Measurements from ENCODE around the gene PRCC.

GRCh38 chr1:156836892-156837291, 69.6 kb downstream of the PRCC start:
- no peak for TF ChIP-seq TRIM24 (CRISPR knock-in tag; IDR thresholded peaks at IDR 0.05)
- no peak for TF ChIP-seq CTCF (CRISPR knock-in tag; IDR thresholded peaks at IDR 0.05)
- no peak for TF ChIP-seq ZNF614 (CRISPR knock-in tag; IDR thresholded peaks at IDR 0.05; ENCODE audit: borderline replicate concordance)
- no peak for TF ChIP-seq BCLAF1 (IDR thresholded peaks at IDR 0.05)
- TF ChIP-seq REST (IDR thresholded peaks at IDR 0.05; ENCODE audit: borderline replicate concordance in 1 of 2, low read depth in 1 of 2, low read length in 2 of 2): no peak
- TF ChIP-seq ATF3 (CRISPR knock-in tag; IDR thresholded peaks at IDR 0.05): no peak
- no peak for TF ChIP-seq NCOA1 (CRISPR knock-in tag; IDR thresholded peaks at IDR 0.05)
- no peak for TF ChIP-seq RFX5 (IDR thresholded peaks at IDR 0.05; ENCODE audit: low read depth, low read length)
- TF ChIP-seq SIN3A (IDR thresholded peaks at IDR 0.05; ENCODE audit: borderline replicate concordance, low read depth, low read length): no peak
- TF ChIP-seq NFYB (CRISPR knock-in tag; IDR thresholded peaks at IDR 0.05): no peak
- TF ChIP-seq TARDBP (CRISPR knock-in tag; IDR thresholded peaks at IDR 0.05): no peak
- TF ChIP-seq GABPA (IDR thresholded peaks at IDR 0.05; ENCODE audit: low read depth, low read length): no peak
- no peak for TF ChIP-seq GABPA (CRISPR knock-in tag; IDR thresholded peaks at IDR 0.05; ENCODE audit: low read depth)
